Ammon's horn (tissue), 1 donor: Measurements from ENCODE around the gene CBLN4.
A peak's percentile ranks its signal among the peaks of the same experiment; 100 is the strongest.

Experiments used
- DNase-seq: peaks from one replicate; pipeline ENCODE4 v3.0.0-alpha.2; 2016; ENCODE audit warnings: low spot score

Gene CBLN4

DNA sequence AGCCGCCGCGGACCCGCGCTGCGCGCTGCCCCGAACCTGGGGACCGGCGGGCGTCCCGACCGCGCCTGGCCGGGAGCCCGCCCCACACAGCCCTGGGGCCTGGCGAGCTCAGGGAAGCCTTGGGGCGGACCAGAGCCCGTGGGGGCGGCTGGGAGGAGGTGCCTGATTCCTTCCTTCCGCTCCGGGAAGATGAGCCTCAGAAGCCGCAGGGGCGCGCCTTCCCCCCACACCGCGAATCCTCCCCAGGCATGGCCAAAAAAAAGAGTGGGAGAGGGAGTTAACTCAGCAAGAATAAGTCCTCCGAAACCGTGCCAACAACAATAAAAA lies at the start of gene CBLN4:
Gene CBLN4, minus strand, starts transcription at position 131 of the 327 bp plus-strand sequence. CDS start 1,348 bp downstream, outside the sequence.
- no peak for DNase-seq

DNA sequence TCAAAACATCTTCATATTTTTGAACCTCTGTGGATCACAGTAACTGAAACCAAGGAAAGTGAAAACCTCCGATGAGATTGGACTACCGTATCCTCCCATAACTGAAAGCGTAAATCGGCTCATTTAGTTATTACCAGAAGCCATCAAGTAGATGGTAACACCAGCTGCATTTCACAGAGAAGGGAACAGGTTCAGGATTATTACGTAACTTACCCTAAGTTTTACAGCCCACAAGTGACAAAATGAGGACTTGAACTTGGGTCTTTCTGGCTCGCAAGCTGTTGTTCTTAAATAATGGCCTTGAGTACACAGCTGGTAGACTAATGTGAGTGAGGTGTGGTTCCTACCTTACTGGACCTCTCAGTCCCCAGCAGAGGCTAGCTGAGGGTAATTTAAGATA lies 37.9 kb upstream of the CBLN4 start:
- DNase-seq: no peak

GRCh38 chr20:56032251-56032650 lies 26.9 kb upstream of the CBLN4 start:
- no peak for DNase-seq

DNA sequence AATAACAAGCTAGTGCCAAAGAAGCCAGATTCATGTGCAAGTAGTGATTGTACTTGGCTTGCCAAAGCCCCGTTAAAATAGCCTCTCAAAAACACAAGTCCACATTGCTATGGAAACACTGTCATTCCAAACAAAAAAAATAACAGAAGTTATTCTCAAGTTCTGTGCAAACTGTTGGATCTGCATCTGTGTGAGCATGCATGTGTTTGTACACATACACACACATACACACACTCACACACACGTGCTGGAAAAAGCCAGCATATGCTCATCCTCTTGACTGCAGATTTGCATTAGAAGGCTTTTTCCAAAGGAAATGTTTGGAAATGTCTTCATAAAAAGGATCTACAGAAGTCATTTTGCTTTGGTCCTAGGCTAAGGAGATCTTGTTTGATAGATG lies 13.4 kb upstream of the CBLN4 start:
- no peak for DNase-seq

DNA sequence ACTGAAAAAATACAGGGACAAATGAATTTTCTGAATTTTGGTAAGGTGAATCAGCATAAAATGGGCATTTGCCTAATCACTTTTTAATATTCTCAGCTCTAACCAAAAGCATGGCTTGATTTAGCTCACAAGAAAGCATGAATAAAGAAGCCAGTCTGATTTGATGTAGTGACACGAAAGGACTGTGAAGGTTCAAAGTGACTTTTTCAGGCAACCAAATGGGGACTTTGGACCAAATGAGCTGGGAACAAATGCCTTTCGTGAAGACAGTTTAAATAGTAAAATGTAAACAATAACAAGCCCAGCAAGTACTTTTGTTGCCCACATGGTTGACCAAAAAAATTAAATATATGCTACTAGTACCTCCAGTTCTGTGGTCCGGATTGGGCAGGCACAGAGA lies 12.9 kb upstream of the CBLN4 start:
- DNase-seq: no peak

DNA sequence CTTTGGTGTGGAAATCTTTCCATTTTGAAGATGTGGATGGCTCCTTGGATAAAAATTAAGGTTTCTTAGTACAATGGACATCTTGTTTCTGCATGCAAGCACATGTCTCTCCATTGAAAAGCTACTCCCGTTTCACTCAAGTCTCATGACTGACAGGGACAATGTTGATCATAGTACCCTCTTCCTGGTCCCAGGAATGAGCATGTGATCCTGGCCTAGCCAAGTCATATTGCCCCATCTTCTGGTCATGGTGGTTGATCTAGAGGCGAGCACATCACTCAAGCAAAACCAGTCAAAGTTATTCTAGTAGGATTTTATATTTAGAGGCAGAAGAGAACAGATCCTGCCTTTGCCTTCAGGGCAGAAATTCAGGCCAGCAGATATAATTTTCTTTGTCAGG lies 12.2 kb upstream of the CBLN4 start:
- no peak for DNase-seq

DNA sequence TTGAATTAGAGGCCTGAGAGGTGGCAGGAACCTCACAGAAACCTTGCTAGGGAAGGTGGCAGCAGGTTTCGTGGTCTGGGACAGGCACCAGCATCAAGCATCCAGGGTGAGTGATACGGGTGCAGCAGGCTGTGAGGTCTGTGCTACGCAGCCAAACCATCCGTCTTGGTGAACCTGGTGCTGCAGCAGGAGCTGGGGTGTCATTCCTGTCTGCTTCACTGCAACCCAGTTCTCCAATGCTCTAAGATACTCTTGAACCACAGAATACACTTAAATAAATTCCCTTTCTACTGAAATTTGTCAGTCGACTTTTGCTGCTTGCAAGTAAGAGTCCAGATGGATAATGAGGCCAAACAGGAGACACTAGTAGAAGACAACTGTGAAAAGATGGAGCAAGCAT lies 9.7 kb upstream of the CBLN4 start:
- DNase-seq: no peak

GRCh38 chr20:56014151-56014550 lies 8.8 kb upstream of the CBLN4 start:
- no peak for DNase-seq

DNA sequence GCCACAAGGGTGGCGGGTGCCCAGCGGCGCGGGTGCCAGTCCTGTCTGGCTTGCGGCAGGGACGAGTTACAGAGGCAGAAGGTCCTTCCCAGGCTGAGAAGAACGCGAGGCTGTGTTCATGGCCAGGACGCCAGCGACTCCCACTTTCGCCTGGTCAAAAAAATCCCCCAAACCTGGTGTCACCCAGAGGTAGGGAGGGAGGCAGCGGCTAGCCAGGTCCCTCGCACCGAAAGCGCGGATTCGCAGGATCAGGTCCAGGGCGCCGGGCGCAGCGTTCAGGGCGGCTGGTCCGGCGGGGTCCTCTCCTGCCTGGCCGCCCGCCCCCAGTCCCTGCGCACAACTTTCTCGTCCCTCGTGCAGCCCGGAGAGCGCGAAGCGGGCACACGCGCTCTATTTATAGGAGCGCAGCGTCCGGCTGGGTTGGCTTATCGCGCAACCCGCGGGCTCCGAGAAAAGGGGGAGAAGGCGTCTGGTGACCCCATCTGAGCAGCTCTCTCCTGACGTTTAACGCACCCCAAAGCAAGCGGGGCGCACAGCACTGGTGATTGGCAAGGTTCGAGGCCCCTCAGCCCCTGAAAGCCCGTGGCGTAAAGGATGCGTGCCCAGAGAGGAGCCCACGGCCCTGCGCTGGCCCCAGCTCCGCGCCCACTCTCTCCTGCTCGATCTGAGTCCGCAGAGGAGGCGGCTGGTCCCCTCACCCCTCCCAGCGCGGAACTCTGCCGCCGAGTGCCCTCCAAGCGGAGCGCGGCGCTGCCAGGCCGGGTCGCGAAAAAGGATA lies 519 bp downstream of the CBLN4 start:
- no peak for DNase-seq

GRCh38 chr20:56004007-56004406 lies 1.3 kb downstream of the CBLN4 start:
- no peak for DNase-seq

DNA sequence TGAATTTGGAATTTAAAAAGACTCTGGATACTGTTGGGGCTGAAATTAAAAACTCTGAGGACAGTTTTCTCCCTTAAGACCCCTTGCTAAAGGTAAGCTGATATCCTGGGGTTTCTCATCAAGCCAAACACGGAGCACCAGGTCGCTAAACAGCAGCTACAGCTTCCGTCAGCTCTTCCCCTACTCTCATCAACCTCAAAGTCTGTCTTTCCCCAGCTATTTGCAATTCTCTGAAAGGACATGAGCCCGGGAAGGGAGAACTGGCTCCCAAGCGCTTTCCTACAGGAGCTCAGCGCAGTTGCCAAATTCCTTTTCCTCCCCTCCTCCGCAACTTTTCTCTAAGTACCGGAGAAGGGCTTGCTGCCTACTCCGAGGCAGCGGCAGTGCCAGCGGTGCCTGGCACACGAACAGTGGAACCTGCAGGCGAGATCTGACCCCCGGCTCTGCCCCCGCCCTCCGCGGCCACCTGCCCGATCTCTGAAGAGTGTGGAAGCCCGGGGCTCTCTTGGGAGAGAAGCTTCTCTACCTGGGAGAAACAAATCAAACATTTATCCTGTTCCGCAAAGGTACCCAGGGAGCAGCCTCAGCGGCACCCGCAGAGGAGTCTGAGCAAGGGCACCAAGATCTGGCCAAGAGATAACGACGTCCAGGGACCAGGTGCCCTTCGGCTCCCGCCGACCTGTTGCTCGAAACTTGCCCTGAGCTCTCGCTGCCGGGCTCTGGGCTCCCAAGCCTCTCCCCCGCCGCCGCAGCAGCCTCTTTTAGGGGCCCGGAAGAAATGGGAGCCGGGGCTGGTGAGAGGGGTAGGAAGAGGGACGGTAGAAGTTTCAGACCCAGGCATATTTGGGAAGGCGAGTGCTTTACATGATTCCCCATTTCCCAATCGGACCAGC lies 2.2 kb downstream of the CBLN4 start:
- DNase-seq: peak; percentile 7

- DNase-seq: no peak
Observed at GRCh38 chr20:56001890-56002289, 3.4 kb downstream of the CBLN4 start.

DNA sequence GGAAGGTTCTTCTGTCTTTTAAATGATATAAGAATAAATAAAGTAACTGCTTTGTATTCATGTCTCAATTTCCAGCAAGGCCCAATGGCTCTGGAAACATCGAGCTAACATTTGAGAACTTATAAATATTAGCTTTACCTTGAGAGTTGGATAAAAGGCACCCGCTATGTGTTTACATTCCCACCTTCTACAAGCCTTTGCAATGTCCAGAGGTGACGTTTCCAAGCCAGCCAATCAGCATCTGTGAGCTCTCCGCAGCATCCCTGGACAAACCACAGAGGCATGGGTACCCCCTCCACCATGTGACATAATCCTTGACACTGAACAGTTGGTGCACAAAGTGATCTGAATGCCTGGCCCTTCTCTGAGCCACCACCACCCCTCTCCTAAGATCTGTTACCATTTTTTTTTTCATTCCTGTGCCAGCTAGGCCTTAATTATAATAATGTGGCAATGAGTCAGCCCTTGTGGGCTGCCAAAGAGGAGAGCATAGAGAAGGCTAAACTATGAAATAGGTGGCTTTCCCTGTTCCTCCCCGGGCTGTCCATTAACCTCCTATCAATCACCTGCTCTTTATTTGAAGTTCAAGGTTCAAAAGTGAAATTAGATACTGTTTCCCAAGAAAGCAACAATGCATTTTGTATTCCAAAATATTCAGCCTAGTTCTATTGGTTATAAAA lies 4.1 kb downstream of the CBLN4 start:
- no peak for DNase-seq

DNA sequence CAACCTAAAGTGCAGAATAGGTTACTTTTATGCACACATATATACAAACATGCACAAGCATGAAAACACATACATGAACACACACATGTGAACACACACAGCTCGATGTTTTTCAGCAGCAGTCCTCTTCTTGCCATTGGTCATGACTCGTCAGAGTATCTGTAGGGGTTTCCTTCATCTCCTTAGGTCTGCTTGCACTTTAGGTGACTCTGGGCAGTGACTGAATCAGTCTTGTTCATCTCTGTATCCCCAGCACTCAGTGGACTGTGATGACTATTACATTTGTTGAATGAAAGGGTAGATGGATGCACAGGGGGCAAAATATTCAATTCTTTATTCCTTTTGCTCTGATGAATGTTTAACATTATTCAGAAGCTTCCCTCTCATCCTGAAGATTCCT lies 26.8 kb downstream of the CBLN4 start:
- DNase-seq: no peak

- no peak for DNase-seq
Observed at GRCh38 chr20:55977690-55978459, 27.4 kb downstream of the CBLN4 start.

DNA sequence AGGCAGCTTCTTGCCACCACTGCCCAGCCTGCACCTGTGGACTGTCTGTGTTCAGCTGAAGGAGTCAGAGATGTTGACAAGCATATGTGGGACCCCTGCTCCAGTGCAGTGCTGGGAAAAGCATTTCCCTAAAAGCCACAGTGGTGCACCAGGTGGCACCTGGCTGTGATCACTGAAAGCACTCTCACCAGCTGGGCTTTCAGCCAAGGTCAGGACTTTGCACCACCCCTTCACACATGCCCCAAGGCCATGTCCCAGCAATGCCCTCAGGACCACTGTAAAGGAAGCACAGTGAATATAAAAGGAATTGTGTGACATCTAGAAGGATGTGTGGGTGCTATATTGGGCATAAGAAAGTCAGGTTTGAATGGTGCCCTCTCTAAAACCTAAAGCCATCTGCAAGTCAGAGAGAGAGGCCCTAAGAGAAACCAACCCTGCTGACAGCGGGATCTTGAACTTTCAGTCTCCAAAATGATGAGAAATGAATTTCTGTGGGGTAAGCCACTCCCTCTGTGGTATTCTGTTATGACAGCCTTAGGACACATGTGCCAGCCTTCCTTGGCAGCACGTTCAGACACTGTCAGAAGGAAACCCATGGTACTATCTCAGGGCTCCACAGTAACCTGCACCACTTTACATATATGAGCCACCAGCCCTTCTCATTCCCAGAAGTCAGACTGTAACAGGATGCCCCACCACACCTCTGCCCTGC lies 30.7 kb downstream of the CBLN4 start:
- DNase-seq: no peak

DNA sequence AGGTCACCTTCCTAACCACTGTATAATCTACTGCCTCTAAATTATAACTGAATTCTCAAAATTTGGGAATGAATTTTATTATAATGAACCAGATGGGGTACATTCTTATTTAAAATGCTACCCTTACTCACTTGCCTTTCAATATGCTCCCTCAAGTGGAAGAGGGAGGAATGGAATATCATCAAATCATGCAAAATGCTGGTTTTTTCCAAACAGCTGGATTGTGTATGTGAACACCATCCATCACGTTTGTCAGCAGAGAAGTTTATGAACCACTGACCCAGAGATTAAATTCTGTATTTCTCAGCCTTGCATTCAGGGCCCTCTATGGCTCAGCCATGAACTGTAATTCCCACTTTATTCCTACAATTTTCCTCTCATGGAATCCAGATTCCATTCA lies 40.5 kb downstream of the CBLN4 start:
- no peak for DNase-seq

GRCh38 chr20:55961376-55962330 lies 43.7 kb downstream of the CBLN4 start:
- no peak for DNase-seq

DNA sequence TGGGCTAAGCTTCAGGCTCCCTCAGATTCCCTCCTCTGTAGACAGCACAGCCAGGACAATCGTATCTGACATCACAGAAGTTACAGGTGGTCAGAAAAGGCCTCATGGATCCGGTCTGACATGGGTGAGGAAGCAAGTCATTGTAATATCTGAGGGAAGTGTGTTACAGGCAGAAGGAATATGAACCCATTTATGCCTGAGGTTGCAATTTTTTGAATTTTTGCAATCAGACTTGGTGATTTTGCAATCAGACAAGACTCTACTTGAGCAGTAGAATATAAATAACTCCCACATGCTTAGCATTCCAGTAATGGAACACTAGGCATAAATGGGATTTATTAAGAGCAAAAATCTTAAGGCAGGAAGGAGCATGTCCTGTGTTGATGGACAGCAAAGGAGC lies 52.1 kb downstream of the CBLN4 start:
- no peak for DNase-seq

- no peak for DNase-seq
Observed at GRCh38 chr20:55947701-55948100, 57.6 kb downstream of the CBLN4 start.
